ENCODE measurements around the gene STXBP4. TPM values are rescaled to one million over a fixed set of nuclear protein-coding genes. Genes with fewer than 3 reads are reported as not detected.

STXBP4 gene
- total and polyA plus RNA-seq, 2 donors (not counting 3 experiments of a cell fraction or from before 2014, with no cell fraction given), result 1.9 to 12.9 TPM

- Histone ChIP-seq H3K4me1 (ENCODE audit: control insufficient read depth, extremely low read depth, insufficient read depth, low read length) (peaks cover 29% of the 10 kb centered on the region), H3K4me3 (replicated peaks in 1 of 3; ENCODE audit: insufficient read depth in 1 of 3, low read depth in 1 of 3, low read length in 3 of 3) (no peak overlapping the region), H3K9ac (replicated peaks; ENCODE audit: extremely low read depth, insufficient read depth, low read length) (no peak overlapping the region), H3K9me1 (replicated peaks; ENCODE audit: control insufficient read depth, extremely low read depth, insufficient read depth, low read length) (no peaks in the 10 kb centered on the region), H3K79me2 (ENCODE audit: control insufficient read depth, insufficient read depth, low read length) (no peaks in the 10 kb centered on the region), H2AFZ (ENCODE audit: low read depth, low read length) (no peak overlapping the region), H3K9me3 (replicated peaks; ENCODE audit: control insufficient read depth, insufficient read depth, low read length) (no peaks in the 10 kb centered on the region), H3K4me2 (ENCODE audit: insufficient read depth, low read length) (no peak overlapping the region), H3K27me3 (ENCODE audit: control insufficient read depth in 2 of 2, insufficient read depth in 2 of 2, low read length in 2 of 2) (no peaks in the 10 kb centered on the region), H4K20me1 (replicated peaks; ENCODE audit: control insufficient read depth, extremely low read depth, insufficient read depth, low read length) (no peaks in the 10 kb centered on the region), H3K36me3 (ENCODE audit: control insufficient read depth in 2 of 2, extremely low read depth in 1 of 2, insufficient read depth in 2 of 2, low read length in 2 of 2) (no peaks in the 10 kb centered on the region), H3K27ac (ENCODE audit: insufficient read depth, low read depth, low read length) (no peak overlapping the region)
- ChIA-PET POLR2A (no interaction called here), CTCF (no interaction called here)
- FAIRE-seq (peak; percentile 21), DNase-seq (ENCODE audit: low read depth, low spot score) (peak; percentile 23)
- dilution Hi-C loops (cut with MboI; ENCODE audit: extremely low pct_ligation_motif_present, low sequenced_read_pairs) (no loop called here), intact Hi-C loops (cut with micrococcal nuclease) (loop anchor here (1.0 to 5.0 kb wide), 2 partner anchors 36 to 72 kb away; no protein-coding TSS in a partner anchor)
- TF ChIP-seq FOS (IDR thresholded peaks at IDR 0.05; ENCODE audit: borderline replicate concordance, insufficient read depth, low read length) (peak; percentile 79), GATA2 (IDR thresholded peaks at IDR 0.05; ENCODE audit: insufficient read depth, insufficient read length, low read depth, low read length) (peak; percentile 82), POLR2A (IDR thresholded peaks at IDR 0.05; ENCODE audit: low read depth, low read length) (no peak), EZH2 (IDR thresholded peaks at IDR 0.05; ENCODE audit: borderline replicate concordance, low read depth, low read length, severe bottlenecking) (no peak), POLR2AphosphoS5 (IDR thresholded peaks at IDR 0.05; ENCODE audit: insufficient read depth, low read depth, low read length) (peak; percentile 19), JUN (IDR thresholded peaks at IDR 0.05; ENCODE audit: borderline replicate concordance, insufficient read depth, insufficient read length, low read depth) (peak; percentile 19), MAX (IDR thresholded peaks at IDR 0.05; ENCODE audit: insufficient read depth, insufficient read length) (no peak), MYC (IDR thresholded peaks at IDR 0.05; ENCODE audit: low read depth, low read length) (no peak)
- BruUV-seq (replicated peaks), result no TSS peak
Observed at GRCh38 chr17:55158439-55158838, 189.9 kb downstream of the STXBP4 start.

GRCh38 chr17:55159251-55159650 lies 190.7 kb downstream of the STXBP4 start:
- no peaks in the 10 kb centered on the region for H3K9me1 ChIP-seq (replicated peaks; ENCODE audit: control insufficient read depth, extremely low read depth, insufficient read depth, low read length)

More at GRCh38 chr17:55159251-55159650, 190.7 kb downstream of the STXBP4 start:
- no peak for FAIRE-seq
- Histone ChIP-seq H3K4me1 (ENCODE audit: control insufficient read depth, extremely low read depth, insufficient read depth, low read length) (peaks cover 29% of the 10 kb centered on the region), H2AFZ (ENCODE audit: low read depth, low read length) (no peak overlapping the region), H4K20me1 (replicated peaks; ENCODE audit: control insufficient read depth, extremely low read depth, insufficient read depth, low read length) (no peaks in the 10 kb centered on the region), H3K27me3 (ENCODE audit: control insufficient read depth in 2 of 2, insufficient read depth in 2 of 2, low read length in 2 of 2) (no peaks in the 10 kb centered on the region), H3K9me3 (replicated peaks; ENCODE audit: control insufficient read depth, insufficient read depth, low read length) (no peaks in the 10 kb centered on the region), H3K4me2 (ENCODE audit: insufficient read depth, low read length) (no peak overlapping the region), H3K36me3 (ENCODE audit: control insufficient read depth in 2 of 2, extremely low read depth in 1 of 2, insufficient read depth in 2 of 2, low read length in 2 of 2) (no peaks in the 10 kb centered on the region), H3K9ac (replicated peaks; ENCODE audit: extremely low read depth, insufficient read depth, low read length) (no peak overlapping the region), H3K4me3 (replicated peaks in 1 of 3; ENCODE audit: insufficient read depth in 1 of 3, low read depth in 1 of 3, low read length in 3 of 3) (no peak overlapping the region), H3K27ac (ENCODE audit: insufficient read depth, low read depth, low read length) (no peak overlapping the region), H3K79me2 (ENCODE audit: control insufficient read depth, insufficient read depth, low read length) (no peaks in the 10 kb centered on the region)
- no peak for TF ChIP-seq MYC (IDR thresholded peaks at IDR 0.05; ENCODE audit: low read depth, low read length)
- no peak for TF ChIP-seq CTCF (IDR thresholded peaks at IDR 0.05; ENCODE audit: extremely low read depth in 1 of 2, insufficient read depth in 1 of 2, low read depth in 1 of 2, low read length in 2 of 2)
- no peak for TF ChIP-seq FOS (IDR thresholded peaks at IDR 0.05; ENCODE audit: borderline replicate concordance, insufficient read depth, low read length)
- TF ChIP-seq EZH2 (IDR thresholded peaks at IDR 0.05; ENCODE audit: borderline replicate concordance, low read depth, low read length, severe bottlenecking), result no peak
- no peak for TF ChIP-seq MAX (IDR thresholded peaks at IDR 0.05; ENCODE audit: insufficient read depth, insufficient read length)
- no peak for TF ChIP-seq JUN (IDR thresholded peaks at IDR 0.05; ENCODE audit: borderline replicate concordance, insufficient read depth, insufficient read length, low read depth)
- no peak for TF ChIP-seq POLR2AphosphoS5 (IDR thresholded peaks at IDR 0.05; ENCODE audit: insufficient read depth, low read depth, low read length)
- CTCF ChIA-PET, result no interaction called here
- POLR2A ChIA-PET, result no interaction called here
- no peak for DNase-seq (ENCODE audit: low read depth, low spot score)
- dilution Hi-C loops (cut with MboI; ENCODE audit: extremely low pct_ligation_motif_present, low sequenced_read_pairs), result no loop called here
- intact Hi-C loops (cut with micrococcal nuclease), result loop anchor here (5.0 kb wide), 1 partner anchor 37 kb away; no protein-coding TSS in a partner anchor
- BruUV-seq (replicated peaks), result no TSS peak
